HepG2 (cell line): ENCODE results near the gene SCAF8. TPM values are rescaled to one million over a fixed set of nuclear protein-coding genes. Genes with fewer than 3 reads are reported as not detected.

ENCODE experiments used
- ADNP ChIP-seq: sonication (generic); formaldehyde crosslinking; IDR thresholded peaks from 2 replicates; pipeline ENCODE4 v1.4.0; 2020; ENCODE audit warnings: missing genetic modification reagents
- AKNA ChIP-seq: sonication (generic); formaldehyde crosslinking; IDR thresholded peaks from 2 replicates; pipeline ENCODE4 v1.4.0; 2020; ENCODE audit warnings: missing genetic modification reagents, borderline replicate concordance
- CCDC6 ChIP-seq: sonication (generic); formaldehyde crosslinking; IDR thresholded peaks from 2 replicates; pipeline ENCODE4 v1.8.1; 2022; ENCODE audit warnings: mild to moderate bottlenecking, missing genetic modification reagents, moderate library complexity
- ESRRA ChIP-seq: sonication (generic); formaldehyde crosslinking; IDR thresholded peaks from 2 replicates; pipeline ENCODE4 v1.5.1; 2020; ENCODE audit warnings: mild to moderate bottlenecking, low read depth, missing genetic modification reagents
- KLF15 ChIP-seq: sonication (generic); formaldehyde crosslinking; IDR thresholded peaks from 2 replicates; pipeline ENCODE4 v1.8.1; 2023; ENCODE audit warnings: borderline replicate concordance, mild to moderate bottlenecking, inconsistent platforms, missing genetic modification reagents, mixed read lengths
- MIER2 ChIP-seq: IDR thresholded peaks from 2 replicates; pipeline ENCODE4 v1.6.1; 2016; ENCODE audit warnings: missing biosample characterization, missing genetic modification reagents
- ZNF180 ChIP-seq: sonication (generic); formaldehyde crosslinking; IDR thresholded peaks from 2 replicates; pipeline ENCODE4 v1.4.0; 2020; ENCODE audit warnings: low read depth, missing genetic modification reagents, borderline replicate concordance
- ZNF563 ChIP-seq: sonication (generic); formaldehyde crosslinking; IDR thresholded peaks from 2 replicates; pipeline ENCODE4 v1.8.0; 2022; ENCODE audit warnings: mild to moderate bottlenecking, moderate library complexity, missing genetic modification reagents
- ZNF605 ChIP-seq: sonication (generic); formaldehyde crosslinking; IDR thresholded peaks from 2 replicates; pipeline ENCODE4 v1.8.0; 2022; ENCODE audit warnings: mild to moderate bottlenecking, missing genetic modification reagents
- ZNF83 ChIP-seq: sonication (generic); formaldehyde crosslinking; IDR thresholded peaks from 2 replicates; pipeline ENCODE4 v1.4.0; 2020; ENCODE audit warnings: missing genetic modification reagents, mild to moderate bottlenecking, borderline replicate concordance
- polyA plus RNA-seq, 8 experiments: library from polyadenylated mRNA; depleted of rRNA in 3 of 8; stranded (reverse) in 7 of 8; unstranded in 1 of 8; fragments of >200 nt; fragmentation: Illumina TruSeq in 4 of 8; extraction: Trizol in 4 of 8; gene quantifications; 2 replicates each; pipeline versions ENCODE4 v1.2.1 to v1.2.3, GENCODE V29; 2011 to 2016; ENCODE audit warnings: low read depth in 4 of 8, missing spikeins in 1 of 8, mixed read lengths in 1 of 8; ENCODE audit not compliant: insufficient read depth in 1 of 8
- total RNA-seq, 5 experiments: library from RNA; depleted of rRNA; stranded (reverse); fragments of >200 nt; fragmentation: Illumina TruSeq; extraction: Trizol; gene quantifications; 2 replicates each; pipeline ENCODE4 v1.2.3, GENCODE V29; 2016; ENCODE audit warnings: low read depth in 1 of 5
- TF ChIP-seq, protein P1 (sequence below): sonication (generic); formaldehyde crosslinking; IDR thresholded peaks from 2 replicates; pipeline ENCODE4 v1.4.0; 2020; ENCODE audit warnings: missing genetic modification reagents
- TF ChIP-seq, protein P2 (sequence below): sonication (generic); formaldehyde crosslinking; IDR thresholded peaks from 2 replicates; pipeline ENCODE4 v1.4.0; 2020; ENCODE audit warnings: mild to moderate bottlenecking, missing genetic modification reagents
- TF ChIP-seq, protein P3 (sequence below), 2 experiments: sonication (generic) in 1 of 2; formaldehyde crosslinking in 1 of 2; IDR thresholded peaks; 2 replicates each; pipeline versions ENCODE4 v1.6.1 to v1.9.0; 2014 to 2022; ENCODE audit warnings: antibody characterized with exemption in 1 of 2, borderline replicate concordance in 1 of 2, inconsistent platforms in 1 of 2, low read depth in 1 of 2, missing genetic modification reagents in 1 of 2

SCAF8 gene
- total and polyA plus RNA-seq, 2 of the 13 experiments (the other 11 are each of a cell fraction or from before 2014, with no cell fraction given), result 15.3 to 40.8 TPM

GRCh38 chr6:154733626-154734382, 588 bp downstream of the SCAF8 start (continued):
- no peak; the same call in 1 of the 2 replicates for TF ChIP-seq ESRRA (CRISPR knock-in tag)
- no peak for TF ChIP-seq MIER2 (CRISPR knock-in tag)
- TF ChIP-seq AKNA, result no peak
- TF ChIP-seq, protein P1, sequence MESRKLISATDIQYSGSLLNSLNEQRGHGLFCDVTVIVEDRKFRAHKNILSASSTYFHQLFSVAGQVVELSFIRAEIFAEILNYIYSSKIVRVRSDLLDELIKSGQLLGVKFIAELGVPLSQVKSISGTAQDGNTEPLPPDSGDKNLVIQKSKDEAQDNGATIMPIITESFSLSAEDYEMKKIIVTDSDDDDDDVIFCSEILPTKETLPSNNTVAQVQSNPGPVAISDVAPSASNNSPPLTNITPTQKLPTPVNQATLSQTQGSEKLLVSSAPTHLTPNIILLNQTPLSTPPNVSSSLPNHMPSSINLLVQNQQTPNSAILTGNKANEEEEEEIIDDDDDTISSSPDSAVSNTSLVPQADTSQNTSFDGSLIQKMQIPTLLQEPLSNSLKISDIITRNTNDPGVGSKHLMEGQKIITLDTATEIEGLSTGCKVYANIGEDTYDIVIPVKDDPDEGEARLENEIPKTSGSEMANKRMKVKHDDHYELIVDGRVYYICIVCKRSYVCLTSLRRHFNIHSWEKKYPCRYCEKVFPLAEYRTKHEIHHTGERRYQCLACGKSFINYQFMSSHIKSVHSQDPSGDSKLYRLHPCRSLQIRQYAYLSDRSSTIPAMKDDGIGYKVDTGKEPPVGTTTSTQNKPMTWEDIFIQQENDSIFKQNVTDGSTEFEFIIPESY (CRISPR knock-in tag), result no peak
- peak; percentile 60; the same call in 1 of the 2 replicates for TF ChIP-seq KLF15 (CRISPR knock-in tag)
- peak; percentile 78 for TF ChIP-seq ZNF605
- no peak for TF ChIP-seq CCDC6 (CRISPR knock-in tag)
- no peak for TF ChIP-seq ZNF180
- TF ChIP-seq, protein P2, sequence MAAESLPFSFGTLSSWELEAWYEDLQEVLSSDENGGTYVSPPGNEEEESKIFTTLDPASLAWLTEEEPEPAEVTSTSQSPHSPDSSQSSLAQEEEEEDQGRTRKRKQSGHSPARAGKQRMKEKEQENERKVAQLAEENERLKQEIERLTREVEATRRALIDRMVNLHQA (CRISPR knock-in tag), result no peak
- TF ChIP-seq ADNP (CRISPR knock-in tag), result no peak
- TF ChIP-seq, protein P3, sequence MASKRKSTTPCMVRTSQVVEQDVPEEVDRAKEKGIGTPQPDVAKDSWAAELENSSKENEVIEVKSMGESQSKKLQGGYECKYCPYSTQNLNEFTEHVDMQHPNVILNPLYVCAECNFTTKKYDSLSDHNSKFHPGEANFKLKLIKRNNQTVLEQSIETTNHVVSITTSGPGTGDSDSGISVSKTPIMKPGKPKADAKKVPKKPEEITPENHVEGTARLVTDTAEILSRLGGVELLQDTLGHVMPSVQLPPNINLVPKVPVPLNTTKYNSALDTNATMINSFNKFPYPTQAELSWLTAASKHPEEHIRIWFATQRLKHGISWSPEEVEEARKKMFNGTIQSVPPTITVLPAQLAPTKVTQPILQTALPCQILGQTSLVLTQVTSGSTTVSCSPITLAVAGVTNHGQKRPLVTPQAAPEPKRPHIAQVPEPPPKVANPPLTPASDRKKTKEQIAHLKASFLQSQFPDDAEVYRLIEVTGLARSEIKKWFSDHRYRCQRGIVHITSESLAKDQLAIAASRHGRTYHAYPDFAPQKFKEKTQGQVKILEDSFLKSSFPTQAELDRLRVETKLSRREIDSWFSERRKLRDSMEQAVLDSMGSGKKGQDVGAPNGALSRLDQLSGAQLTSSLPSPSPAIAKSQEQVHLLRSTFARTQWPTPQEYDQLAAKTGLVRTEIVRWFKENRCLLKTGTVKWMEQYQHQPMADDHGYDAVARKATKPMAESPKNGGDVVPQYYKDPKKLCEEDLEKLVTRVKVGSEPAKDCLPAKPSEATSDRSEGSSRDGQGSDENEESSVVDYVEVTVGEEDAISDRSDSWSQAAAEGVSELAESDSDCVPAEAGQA (IDR thresholded peaks at IDR 0.05; ENCODE audit: low read depth), result peak; percentile 52; the same call in 1 of the 2 replicates
- TF ChIP-seq, protein P3 (CRISPR knock-in tag; IDR thresholded peaks at IDR 0.05; ENCODE audit: borderline replicate concordance), result no peak
- TF ChIP-seq ZNF563 (CRISPR knock-in tag), result peak; percentile 75
- no peak for TF ChIP-seq ZNF83 (CRISPR knock-in tag)
